ENCODE results near the gene SERF2. TPM values are rescaled to one million over a fixed set of nuclear protein-coding genes. Genes with fewer than 3 reads are reported as not detected.
A peak's percentile ranks its signal among the peaks of the same experiment; 100 is the strongest.
"Not testable (repeated sequence)": the region's sequence is repeated elsewhere in the genome, so short reads cannot be mapped to it uniquely, and the experiment has no call there.

SERF2 gene
- total RNA-seq = 100 to 1,000 TPM; 710 to 718 TPM

- Mint-ChIP-seq H3K9me3 (ENCODE audit: low read depth) (no peaks in the 10 kb centered on the region), H3K4me3 (peak within 1 kb of the TSS; percentile 97), H3K27me3 (no peaks in the 10 kb centered on the region), H3K27ac (peak within 1 kb of the TSS; percentile 97), H3K4me1 (peaks cover 35% of the 10 kb centered on the region), H3K36me3 (ENCODE audit: low read depth) (peaks cover 46% of the 10 kb centered on the region)
- DNase-seq = peak; percentile 100
- ChIA-PET CTCF (interaction anchor here (1.3 to 2.8 kb wide), 4 partner anchors 14 to 32 kb away, joined by 4 to 10 read pairs (median 4); partner anchors contain the start of genes ELL3 and MFAP1), POLR2A (interaction anchor here (1.4 to 1.8 kb wide), 2 partner anchors 8 to 15 kb away, joined by 3 to 8 read pairs; partner anchors contain the start of genes ELL3 and HYPK)
- peak; percentile 98 for ATAC-seq
- intact Hi-C loops (cut with DNase I, micrococcal nuclease) = loop anchor here (1.0 to 5.0 kb wide), 10 partner anchors 8 to 635 kb away; partner anchors contain the start of genes HYPK (in 2 of the 2), MFAP1 (in 2 of the 2), PDIA3 (in 2 of the 2) and SERINC4 (in 2 of the 2)
Measured at GRCh38 chr15:43791993-43792760, at the start of gene SERF2. TSS of gene SERF2 (plus strand) at chr15:43792320. CDS start at chr15:43792377, 57 bp downstream.

GRCh38 chr15:43746245-43746902, 45.7 kb upstream of the SERF2 start, which contains the start of gene PDIA3:
TSS of gene PDIA3 (plus strand) at chr15:43746438. CDS start at chr15:43746540, 102 bp downstream.
- H3K27me3 Mint-ChIP-seq; H3K9me3 Mint-ChIP-seq (ENCODE audit: low read depth); CTCF ChIA-PET: not testable (repeated sequence)
- peak within 1 kb of the TSS; percentile 92 for H3K4me3 Mint-ChIP-seq
- peak within 1 kb of the TSS; percentile 92 for H3K27ac Mint-ChIP-seq
- ATAC-seq (peak; percentile 76), DNase-seq (peak; percentile 93)
- POLR2A ChIA-PET = interaction anchor here (0.6 to 1.1 kb wide), 4 partner anchors 29 to 236 kb away, joined by 3 to 5 read pairs (median 3); no protein-coding TSS in a partner anchor
- intact Hi-C loops (cut with DNase I, micrococcal nuclease) = loop anchor here (1.0 to 5.0 kb wide), 15 partner anchors 30 to 1451 kb away; partner anchors contain the start of genes MFAP1 (in 2 of the 2), SERF2 (in 2 of the 2), TP53BP1 (in 2 of the 2) and B2M (in 1 of the 2)
- H3K36me3 Mint-ChIP-seq (ENCODE audit: low read depth) = peaks cover 30% of the 10 kb centered on the region
- peaks cover 30% of the 10 kb centered on the region for H3K4me1 Mint-ChIP-seq

- H3K27me3 Mint-ChIP-seq; H3K9me3 Mint-ChIP-seq (ENCODE audit: low read depth); CTCF ChIA-PET; DNase-seq: not testable (repeated sequence)
- Mint-ChIP-seq H3K4me3 (peak overlapping the region; percentile 92), H3K4me1 (peaks cover 36% of the 10 kb centered on the region), H3K27ac (peak overlapping the region; percentile 92), H3K36me3 (ENCODE audit: low read depth) (peaks cover 36% of the 10 kb centered on the region)
- intact Hi-C loops (cut with DNase I, micrococcal nuclease) = loop anchor here (1.0 to 5.0 kb wide), 15 partner anchors 30 to 1450 kb away; partner anchors contain the start of genes MFAP1 (in 2 of the 2), SERF2 (in 2 of the 2), TP53BP1 (in 2 of the 2) and B2M (in 1 of the 2)
- ATAC-seq = peak; percentile 30
- POLR2A ChIA-PET = interaction anchor here (0.6 to 0.8 kb wide), 2 partner anchors 28 to 237 kb away, joined by 3 to 5 read pairs; no protein-coding TSS in a partner anchor
Measured at GRCh38 chr15:43746903-43747309, 45.2 kb upstream of the SERF2 start.

- ChIA-PET CTCF (no interaction called here), POLR2A (interaction anchor here (0.6 to 2.1 kb wide), 3 partner anchors 76 to 637 kb away, joined by 3 to 7 read pairs (median 6); partner anchors contain the start of gene MFAP1)
- peak overlapping the region; percentile 92 for H3K4me3 Mint-ChIP-seq
- DNase-seq (peak; percentile 23), ATAC-seq (peak; percentile 17)
- intact Hi-C loops (cut with DNase I, micrococcal nuclease) = loop anchor here (1.0 to 5.0 kb wide), 9 partner anchors 44 to 1449 kb away; partner anchors contain the start of genes B2M (in 1 of the 2), CCNDBP1 (in 1 of the 2), CTDSPL2 (in 1 of the 2) and GOLM2 (in 1 of the 2)
- peaks cover 46% of the 10 kb centered on the region for H3K36me3 Mint-ChIP-seq (ENCODE audit: low read depth)
- H3K9me3 Mint-ChIP-seq (ENCODE audit: low read depth) = no peaks in the 10 kb centered on the region
- no peaks in the 10 kb centered on the region for H3K27me3 Mint-ChIP-seq
- peaks cover 47% of the 10 kb centered on the region for H3K4me1 Mint-ChIP-seq
- peak overlapping the region; percentile 90 for H3K27ac Mint-ChIP-seq
Measured at GRCh38 chr15:43748376-43748775, 43.7 kb upstream of the SERF2 start.

- H3K4me1 Mint-ChIP-seq = peaks cover 45% of the 10 kb centered on the region
- H3K36me3 Mint-ChIP-seq (ENCODE audit: low read depth) = peaks cover 54% of the 10 kb centered on the region
- no peaks in the 10 kb centered on the region for H3K9me3 Mint-ChIP-seq (ENCODE audit: low read depth)
- ATAC-seq (peak; percentile 46), DNase-seq (peak; percentile 69)
- ChIA-PET CTCF (interaction anchor here (0.7 to 1.2 kb wide), 2 partner anchors 19 to 20 kb away, joined by 3 read pairs; no protein-coding TSS in a partner anchor), POLR2A (interaction anchor here (0.6 to 2.1 kb wide), 6 partner anchors 20 to 664 kb away, joined by 3 to 7 read pairs (median 4); partner anchors contain the start of genes ELL3 and MFAP1)
- intact Hi-C loops (cut with DNase I, micrococcal nuclease) = loop anchor here (1.0 to 5.0 kb wide), 10 partner anchors 19 to 1447 kb away; partner anchors contain the start of genes B2M (in 1 of the 2), CCNDBP1 (in 1 of the 2), GOLM2 (in 1 of the 2) and PATL2 (in 1 of the 2)
- peak overlapping the region; percentile 82 for H3K27ac Mint-ChIP-seq
- H3K27me3 Mint-ChIP-seq = no peaks in the 10 kb centered on the region
- peak overlapping the region; percentile 92 for H3K4me3 Mint-ChIP-seq
Measured at GRCh38 chr15:43749690-43750345, 42.3 kb upstream of the SERF2 start.

- ATAC-seq (no peak), DNase-seq (no peak)
- intact Hi-C loops (cut with DNase I, micrococcal nuclease) = loop anchor here in 1 of 2 experiments (2.0 kb wide), 1 partner anchor 17 kb away; no protein-coding TSS in a partner anchor
- Mint-ChIP-seq H3K27me3 (no peaks in the 10 kb centered on the region), H3K36me3 (ENCODE audit: low read depth) (peaks cover 64% of the 10 kb centered on the region), H3K27ac (peak overlapping the region; percentile 16), H3K4me1 (peaks cover 41% of the 10 kb centered on the region), H3K9me3 (ENCODE audit: low read depth) (no peaks in the 10 kb centered on the region), H3K4me3 (peak overlapping the region; percentile 29)
- CTCF ChIA-PET = no interaction called here
- POLR2A ChIA-PET = no interaction called here
Measured at GRCh38 chr15:43751885-43752284, 40.2 kb upstream of the SERF2 start.

GRCh38 chr15:43762824-43763223, 29.3 kb upstream of the SERF2 start:
- Mint-ChIP-seq H3K36me3 (ENCODE audit: low read depth) (peaks cover 50% of the 10 kb centered on the region), H3K27ac (no peak overlapping the region), H3K27me3 (no peaks in the 10 kb centered on the region), H3K4me1 (no peaks in the 10 kb centered on the region), H3K4me3 (no peak overlapping the region), H3K9me3 (ENCODE audit: low read depth) (no peaks in the 10 kb centered on the region)
- CTCF ChIA-PET = interaction anchor here (1.1 kb wide), 1 partner anchor 8 kb away, joined by 3 read pairs; no protein-coding TSS in a partner anchor
- intact Hi-C loops (cut with DNase I, micrococcal nuclease) = no loop called here
- POLR2A ChIA-PET = no interaction called here
- ATAC-seq (no peak), DNase-seq (no peak)

GRCh38 chr15:43763819-43764446, 28.2 kb upstream of the SERF2 start:
- peaks cover 55% of the 10 kb centered on the region for H3K36me3 Mint-ChIP-seq (ENCODE audit: low read depth)
- ATAC-seq (no peak), DNase-seq (no peak)
- peak overlapping the region; percentile 56 for H3K27ac Mint-ChIP-seq
- ChIA-PET CTCF (no interaction called here), POLR2A (interaction anchor here (1.3 kb wide), 1 partner anchor 10 kb away, joined by 3 read pairs; no protein-coding TSS in a partner anchor)
- no peaks in the 10 kb centered on the region for H3K9me3 Mint-ChIP-seq (ENCODE audit: low read depth)
- no peak overlapping the region for H3K4me3 Mint-ChIP-seq
- intact Hi-C loops (cut with DNase I, micrococcal nuclease) = no loop called here
- no peaks in the 10 kb centered on the region for H3K4me1 Mint-ChIP-seq
- H3K27me3 Mint-ChIP-seq = no peaks in the 10 kb centered on the region

GRCh38 chr15:43769584-43770228, 22.4 kb upstream of the SERF2 start:
- CTCF ChIA-PET = interaction anchor here (0.6 to 1.9 kb wide), 16 partner anchors 7 to 146 kb away, joined by 3 to 8 read pairs (median 4); partner anchors contain the start of genes ELL3, HYPK and MFAP1
- peak; percentile 81 for ATAC-seq
- Mint-ChIP-seq H3K4me3 (no peak overlapping the region), H3K36me3 (ENCODE audit: low read depth) (peaks cover 64% of the 10 kb centered on the region), H3K4me1 (no peaks in the 10 kb centered on the region), H3K27ac (peak overlapping the region; percentile 21), H3K9me3 (ENCODE audit: low read depth) (no peaks in the 10 kb centered on the region), H3K27me3 (no peaks in the 10 kb centered on the region)
- peak; percentile 79 for DNase-seq
- POLR2A ChIA-PET = no interaction called here
- intact Hi-C loops (cut with DNase I, micrococcal nuclease) = loop anchor here (2.0 to 10.0 kb wide), 2 partner anchors 19 to 255 kb away; partner anchors contain the start of gene MAP1A (in 1 of the 2)
